Astrocyte of the spinal cord (primary cell): ENCODE measurements around the gene RPS6KA5.

ENCODE experiments used
- DNase-seq: peaks from one replicate; pipeline ENCODE4 v3.0.0; 2011; ENCODE audit warnings: low read depth, low spot score
- H3K4me3 ChIP-seq: 2 replicates; pipeline ENCODE4 v1.5.1; 2011; ENCODE audit warnings: low read depth, mild to moderate bottlenecking, low read length, moderate library complexity
- CTCF ChIP-seq: IDR thresholded peaks from 2 replicates; pipeline ENCODE4 v1.5.1; 2012; ENCODE audit warnings: low read depth, mild to moderate bottlenecking, low read length, inconsistent platforms
- in situ Hi-C: cut with HindIII; loops from 2 replicates; pipeline ENCODE4 v1.10.0; 2017; ENCODE audit warnings: low sequenced_read_pairs

Gene RPS6KA5

GRCh38 chr14:91047174-91047753 is 13.2 kb downstream of the RPS6KA5 start:
- TF ChIP-seq CTCF, result no peak
- no peak overlapping the region for H3K4me3 ChIP-seq
- no peak for DNase-seq
- in situ Hi-C loops, result no loop called here

- no peak for DNase-seq
- TF ChIP-seq CTCF, result no peak
- H3K4me3 ChIP-seq, result no peak overlapping the region
- in situ Hi-C loops, result no loop called here
Measured at GRCh38 chr14:91046488-91047072, 13.9 kb downstream of the RPS6KA5 start.

GRCh38 chr14:91041450-91041849 is 19.0 kb downstream of the RPS6KA5 start:
- TF ChIP-seq CTCF, result no peak
- H3K4me3 ChIP-seq, result no peak overlapping the region
- no peak for DNase-seq
- in situ Hi-C loops, result no loop called here

GRCh38 chr14:91040545-91040944 is 19.9 kb downstream of the RPS6KA5 start:
- no peak overlapping the region for H3K4me3 ChIP-seq
- DNase-seq, result no peak
- in situ Hi-C loops, result no loop called here
- no peak for TF ChIP-seq CTCF

- in situ Hi-C loops, result no loop called here
- no peak for TF ChIP-seq CTCF
- no peak overlapping the region for H3K4me3 ChIP-seq
- DNase-seq, result no peak
Measured at GRCh38 chr14:91038439-91038838, 22.0 kb downstream of the RPS6KA5 start.

GRCh38 chr14:91036741-91037469 is 23.5 kb downstream of the RPS6KA5 start:
- no peak for DNase-seq
- in situ Hi-C loops, result no loop called here
- no peak overlapping the region for H3K4me3 ChIP-seq
- TF ChIP-seq CTCF, result no peak
